HepG2 (cell line): ENCODE results near the gene BCKDHB. TPM values are rescaled to one million over a fixed set of nuclear protein-coding genes. Genes with fewer than 3 reads are reported as not detected.

ENCODE experiments used
- ATAC-seq: fragments of 200-7000 bp; cut with Tn5 transposase; 3 replicates; pipeline ENCODE4 v1.9.1; 2020; ENCODE audit warnings: mild to moderate bottlenecking, moderate library complexity
- BruUV-seq: library from RNA; stranded (reverse); fragments of 400-500 nt; replicated peaks from 2 replicates; lab custom pipeline; 2021; lab: Mats Ljungman, UMichigan
- CTCF ChIA-PET: fragments of 300-600 bp; formaldehyde crosslinking; extraction: SDS; loops from one replicate; lab custom pipeline; 2021; ENCODE audit warnings: low total read pairs, inconsistent platforms, low intra/inter-chr PET ratio; lab: Yijun Ruan, JAX
- POLR2A ChIA-PET: fragments of 350-600 bp; sonication (Branson Sonifier 250); formaldehyde crosslinking; loops from one replicate; lab custom pipeline; 2020; ENCODE audit warnings: antibody characterized with exemption, inconsistent platforms; lab: Yijun Ruan, JAX
- DNase-seq: peaks from one replicate; pipeline ENCODE4 v3.0.0-alpha.2; 2015; ENCODE audit warnings: low spot score
- FAIRE-seq: peaks from 3 replicates; lab custom pipeline; 2011; peaks lifted over from hg19 to GRCh38; lab: Jason Lieb, UNC
- H2AFZ ChIP-seq: one replicate; pipeline ENCODE4 v1.6.1; 2011; ENCODE audit warnings: low read length, inconsistent platforms
- H3K27ac ChIP-seq: fragments of 300-600 bp; 3 replicates; pipeline ENCODE4 v1.8.0; 2011; ENCODE audit warnings: mixed run types, mild to moderate bottlenecking, mixed read lengths, low read length, inconsistent platforms; ENCODE audit not compliant: insufficient read depth; ENCODE audit errors: extremely low read length
- H3K27me3 ChIP-seq, 2 experiments: fragments of 200-600 bp in 1 of 2; 2 replicates in 1 of 2; 3 replicates in 1 of 2; pipeline versions ENCODE4 v1.6.0 to v1.8.0; 2011; ENCODE audit warnings: low read length in 2 of 2, mild to moderate bottlenecking in 2 of 2, moderate library complexity in 2 of 2, inconsistent platforms in 1 of 2; ENCODE audit not compliant: insufficient read depth in 2 of 2, control insufficient read depth in 1 of 2
- H3K36me3 ChIP-seq, 2 experiments: fragments of 200-600 bp in 1 of 2; replicated peaks in 1 of 2; 2 replicates in 1 of 2; 3 replicates in 1 of 2; pipeline versions ENCODE4 v1.5.1 to v1.8.0; 2011; ENCODE audit warnings: low read length in 2 of 2, inconsistent platforms in 1 of 2; ENCODE audit not compliant: insufficient read depth in 2 of 2, control insufficient read depth in 1 of 2
- H3K4me1 ChIP-seq: 2 replicates; pipeline ENCODE4 v1.5.1; 2012; ENCODE audit warnings: low read length, inconsistent platforms; ENCODE audit not compliant: insufficient read depth
- H3K4me2 ChIP-seq: 2 replicates; pipeline ENCODE4 v1.6.0; 2011; ENCODE audit warnings: low read depth, low read length, inconsistent platforms
- H3K4me3 ChIP-seq, 3 experiments: fragments of 200-600 bp in 1 of 3; sonication (generic), shearing (Covaris generic) in 1 of 3; replicated peaks in 1 of 3; 2 replicates each; pipeline ENCODE4 v1.5.1; 2011 to 2016; ENCODE audit warnings: low read length in 3 of 3, inconsistent platforms in 2 of 3, low read depth in 2 of 3, mild to moderate bottlenecking in 2 of 3, control low read depth in 1 of 3, mixed read lengths in 1 of 3; ENCODE audit not compliant: insufficient read depth in 1 of 3
- H3K79me2 ChIP-seq: one replicate; pipeline ENCODE4 v1.6.1; 2011; ENCODE audit warnings: low read length, inconsistent platforms; ENCODE audit not compliant: insufficient read depth
- H3K9ac ChIP-seq: 2 replicates; pipeline ENCODE4 v1.6.0; 2011; ENCODE audit warnings: mild to moderate bottlenecking, low read depth, low read length, inconsistent platforms; ENCODE audit not compliant: insufficient read depth
- H3K9me3 ChIP-seq: 2 replicates; pipeline ENCODE4 v1.5.1; 2012; ENCODE audit warnings: mild to moderate bottlenecking, low read length
- H4K20me1 ChIP-seq: 2 replicates; pipeline ENCODE4 v1.6.0; 2011; ENCODE audit warnings: inconsistent platforms, mild to moderate bottlenecking, low read length, moderate library complexity; ENCODE audit not compliant: insufficient read depth
- DMTF1 ChIP-seq: sonication (generic); formaldehyde crosslinking; IDR thresholded peaks from 2 replicates; pipeline ENCODE4 v1.4.0; 2020; ENCODE audit warnings: mild to moderate bottlenecking, missing genetic modification reagents
- HNF4G ChIP-seq, 2 experiments: sonication (generic) in 1 of 2; formaldehyde crosslinking in 1 of 2; IDR thresholded peaks; 2 replicates each; pipeline versions ENCODE4 v1.4.0 to v1.6.1; 2011 to 2020; ENCODE audit warnings: borderline replicate concordance in 2 of 2, low read depth in 2 of 2, mild to moderate bottlenecking in 2 of 2, low read length in 1 of 2, missing genetic modification reagents in 1 of 2, moderate library complexity in 1 of 2
- NFE2 ChIP-seq: sonication (generic); formaldehyde crosslinking; IDR thresholded peaks from 2 replicates; pipeline ENCODE4 v1.4.0; 2020; ENCODE audit warnings: missing genetic modification reagents
- POGK ChIP-seq: sonication (generic); formaldehyde crosslinking; conservative IDR thresholded peaks from 2 replicates; pipeline ENCODE4 v1.8.0; 2022; ENCODE audit warnings: mild to moderate bottlenecking, moderate library complexity, missing genetic modification reagents
- SALL2 ChIP-seq: sonication (generic); formaldehyde crosslinking; IDR thresholded peaks from 2 replicates; pipeline ENCODE4 v1.8.1; 2023; ENCODE audit warnings: mild to moderate bottlenecking, missing genetic modification reagents, inconsistent platforms
- TARDBP ChIP-seq: sonication (generic); formaldehyde crosslinking; IDR thresholded peaks from 2 replicates; pipeline ENCODE4 v1.8.0; 2022; ENCODE audit warnings: mild to moderate bottlenecking, missing genetic modification reagents
- TCF12 ChIP-seq, 2 experiments: fragments of 450-650 bp in 1 of 2; sonication (generic) in 1 of 2; formaldehyde crosslinking in 1 of 2; IDR thresholded peaks; 2 replicates each; pipeline versions ENCODE4 v1.6.1 to v1.8.0; 2017 to 2022; ENCODE audit warnings: antibody characterized with exemption in 1 of 2, mild to moderate bottlenecking in 1 of 2, missing genetic modification reagents in 1 of 2, moderate library complexity in 1 of 2
- ZMYM4 ChIP-seq: sonication (generic); formaldehyde crosslinking; IDR thresholded peaks from 2 replicates; pipeline ENCODE4 v1.8.1; 2023; ENCODE audit warnings: mild to moderate bottlenecking, missing genetic modification reagents
- ZNF282 ChIP-seq: fragments of 450-650 bp; IDR thresholded peaks from 2 replicates; pipeline ENCODE4 v1.6.1; 2018; ENCODE audit not compliant: partially characterized antibody
- ZNF607 ChIP-seq: sonication (generic); formaldehyde crosslinking; IDR thresholded peaks from 2 replicates; pipeline ENCODE4 v1.5.1; 2020; ENCODE audit warnings: missing genetic modification reagents, mild to moderate bottlenecking, borderline replicate concordance
- ZZZ3 ChIP-seq: sonication (generic); formaldehyde crosslinking; IDR thresholded peaks from 2 replicates; pipeline ENCODE4 v1.4.0; 2020; ENCODE audit warnings: missing genetic modification reagents, mild to moderate bottlenecking, borderline replicate concordance
- WGBS: methylation state at CpG from one replicate; pipeline ENCODE4 v1.1.6; 2017; ENCODE audit warnings: low lambda C conversion rate; 5-methylcytosine and 5-hydroxymethylcytosine counted together
- in situ Hi-C: cut with HindIII; loops from 2 replicates; pipeline ENCODE4 v1.10.0; 2017; ENCODE audit warnings: low pct_unique_long_range_greater_than_20kb; ENCODE audit not compliant: extremely low pct_ligation_motif_present
- intact Hi-C: fragments of 100-400 bp; cut with micrococcal nuclease; formaldehyde crosslinking; loops from one replicate; pipeline ENCODE4 v1.10.0; 2022; ENCODE audit not compliant: unreplicated experiment
- polyA plus RNA-seq, 8 experiments: library from polyadenylated mRNA; depleted of rRNA in 3 of 8; stranded (reverse) in 7 of 8; unstranded in 1 of 8; fragments of >200 nt; fragmentation: Illumina TruSeq in 4 of 8; extraction: Trizol in 4 of 8; gene quantifications; 2 replicates each; pipeline versions ENCODE4 v1.2.1 to v1.2.3, GENCODE V29; 2011 to 2016; ENCODE audit warnings: low read depth in 4 of 8, missing spikeins in 1 of 8, mixed read lengths in 1 of 8; ENCODE audit not compliant: insufficient read depth in 1 of 8
- total RNA-seq, 5 experiments: library from RNA; depleted of rRNA; stranded (reverse); fragments of >200 nt; fragmentation: Illumina TruSeq; extraction: Trizol; gene quantifications; 2 replicates each; pipeline ENCODE4 v1.2.3, GENCODE V29; 2016; ENCODE audit warnings: low read depth in 1 of 5
- TF ChIP-seq, protein P1 (sequence below): sonication (generic); formaldehyde crosslinking; IDR thresholded peaks from 2 replicates; pipeline ENCODE4 v1.4.0; 2020; ENCODE audit warnings: mild to moderate bottlenecking, missing genetic modification reagents, borderline replicate concordance
- TF ChIP-seq, protein P2 (sequence below): sonication (generic); formaldehyde crosslinking; IDR thresholded peaks from 2 replicates; pipeline ENCODE4 v1.5.1; 2020; ENCODE audit warnings: missing genetic modification reagents, mild to moderate bottlenecking, borderline replicate concordance
- TF ChIP-seq, protein P3 (sequence below): IDR thresholded peaks from 2 replicates; pipeline ENCODE4 v1.6.1; 2012; ENCODE audit warnings: low read depth, low read length, improper control_type of control experiment

BCKDHB gene
- total and polyA plus RNA-seq, 2 of the 13 experiments (the other 11 are each of a cell fraction or from before 2014, with no cell fraction given): 10.8 to 13.6 TPM

- H3K9me3 ChIP-seq: no peaks in the 10 kb centered on the region
- H3K36me3 ChIP-seq: no peaks in the 10 kb centered on the region
- FAIRE-seq (no peak), ATAC-seq (no peak), DNase-seq (no peak)
- ChIA-PET CTCF (no interaction called here), POLR2A (no interaction called here)
- in situ Hi-C loops: no loop called here
- no TSS peak for BruUV-seq
- H3K4me3 ChIP-seq: no peak overlapping the region
- no peaks in the 10 kb centered on the region for H3K4me1 ChIP-seq
- no peak overlapping the region for H2AFZ ChIP-seq
- H3K27me3 ChIP-seq: no peaks in the 10 kb centered on the region
- WGBS: 98% methylated on average over 4 of the region's 4 CpGs
- H3K27ac ChIP-seq: no peak overlapping the region
- no peak overlapping the region for H3K9ac ChIP-seq
- intact Hi-C loops: no loop called here
- H4K20me1 ChIP-seq: no peaks in the 10 kb centered on the region
- H3K4me2 ChIP-seq: no peak overlapping the region
- H3K79me2 ChIP-seq: no peaks in the 10 kb centered on the region
- TF ChIP-seq, protein P1, sequence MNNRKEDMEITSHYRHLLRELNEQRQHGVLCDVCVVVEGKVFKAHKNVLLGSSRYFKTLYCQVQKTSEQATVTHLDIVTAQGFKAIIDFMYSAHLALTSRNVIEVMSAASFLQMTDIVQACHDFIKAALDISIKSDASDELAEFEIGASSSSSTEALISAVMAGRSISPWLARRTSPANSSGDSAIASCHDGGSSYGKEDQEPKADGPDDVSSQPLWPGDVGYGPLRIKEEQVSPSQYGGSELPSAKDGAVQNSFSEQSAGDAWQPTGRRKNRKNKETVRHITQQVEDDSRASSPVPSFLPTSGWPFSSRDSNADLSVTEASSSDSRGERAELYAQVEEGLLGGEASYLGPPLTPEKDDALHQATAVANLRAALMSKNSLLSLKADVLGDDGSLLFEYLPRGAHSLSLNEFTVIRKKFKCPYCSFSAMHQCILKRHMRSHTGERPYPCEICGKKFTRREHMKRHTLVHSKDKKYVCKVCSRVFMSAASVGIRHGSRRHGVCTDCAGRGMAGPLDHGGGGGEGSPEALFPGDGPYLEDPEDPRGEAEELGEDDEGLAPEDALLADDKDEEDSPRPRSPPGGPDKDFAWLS: no peak
- TF ChIP-seq TARDBP (CRISPR knock-in tag) (no peak), DMTF1 (CRISPR knock-in tag) (no peak), SALL2 (CRISPR knock-in tag) (no peak), POGK (CRISPR knock-in tag) (no peak), ZNF607 (CRISPR knock-in tag) (no peak), NFE2 (no peak), TCF12 (IDR thresholded peaks at IDR 0.05) (no peak), TCF12 (CRISPR knock-in tag; IDR thresholded peaks at IDR 0.05) (no peak), ZNF282 (no peak), ZMYM4 (no peak), ZZZ3 (CRISPR knock-in tag) (no peak), HNF4G (IDR thresholded peaks at IDR 0.05; ENCODE audit: borderline replicate concordance, low read depth, low read length) (no peak), HNF4G (CRISPR knock-in tag; IDR thresholded peaks at IDR 0.05; ENCODE audit: borderline replicate concordance, low read depth) (no peak)
- TF ChIP-seq, protein P2, sequence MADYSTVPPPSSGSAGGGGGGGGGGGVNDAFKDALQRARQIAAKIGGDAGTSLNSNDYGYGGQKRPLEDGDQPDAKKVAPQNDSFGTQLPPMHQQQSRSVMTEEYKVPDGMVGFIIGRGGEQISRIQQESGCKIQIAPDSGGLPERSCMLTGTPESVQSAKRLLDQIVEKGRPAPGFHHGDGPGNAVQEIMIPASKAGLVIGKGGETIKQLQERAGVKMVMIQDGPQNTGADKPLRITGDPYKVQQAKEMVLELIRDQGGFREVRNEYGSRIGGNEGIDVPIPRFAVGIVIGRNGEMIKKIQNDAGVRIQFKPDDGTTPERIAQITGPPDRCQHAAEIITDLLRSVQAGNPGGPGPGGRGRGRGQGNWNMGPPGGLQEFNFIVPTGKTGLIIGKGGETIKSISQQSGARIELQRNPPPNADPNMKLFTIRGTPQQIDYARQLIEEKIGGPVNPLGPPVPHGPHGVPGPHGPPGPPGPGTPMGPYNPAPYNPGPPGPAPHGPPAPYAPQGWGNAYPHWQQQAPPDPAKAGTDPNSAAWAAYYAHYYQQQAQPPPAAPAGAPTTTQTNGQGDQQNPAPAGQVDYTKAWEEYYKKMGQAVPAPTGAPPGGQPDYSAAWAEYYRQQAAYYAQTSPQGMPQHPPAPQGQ: no peak
- TF ChIP-seq, protein P3, sequence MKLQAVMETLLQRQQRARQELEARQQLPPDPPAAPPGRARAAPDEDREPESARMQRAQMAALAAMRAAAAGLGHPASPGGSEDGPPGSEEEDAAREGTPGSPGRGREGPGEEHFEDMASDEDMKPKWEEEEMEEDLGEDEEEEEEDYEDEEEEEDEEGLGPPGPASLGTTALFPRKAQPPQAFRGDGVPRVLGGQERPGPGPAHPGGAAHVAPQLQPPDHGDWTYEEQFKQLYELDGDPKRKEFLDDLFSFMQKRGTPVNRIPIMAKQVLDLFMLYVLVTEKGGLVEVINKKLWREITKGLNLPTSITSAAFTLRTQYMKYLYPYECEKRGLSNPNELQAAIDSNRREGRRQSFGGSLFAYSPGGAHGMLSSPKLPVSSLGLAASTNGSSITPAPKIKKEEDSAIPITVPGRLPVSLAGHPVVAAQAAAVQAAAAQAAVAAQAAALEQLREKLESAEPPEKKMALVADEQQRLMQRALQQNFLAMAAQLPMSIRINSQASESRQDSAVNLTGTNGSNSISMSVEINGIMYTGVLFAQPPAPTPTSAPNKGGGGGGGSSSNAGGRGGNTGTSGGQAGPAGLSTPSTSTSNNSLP: no peak
Observed at GRCh38 chr6:80340280-80340679, 233.8 kb downstream of the BCKDHB start.
